Measurements from ENCODE around the gene TRIM46. TPM values are rescaled to one million over a fixed set of nuclear protein-coding genes. Genes with fewer than 3 reads are reported as not detected.

Gene TRIM46
- total and polyA plus RNA-seq, 2 of the 13 experiments (the other 11 are each of a cell fraction or from before 2014, with no cell fraction given): 0.04 to 0.09 TPM

DNA sequence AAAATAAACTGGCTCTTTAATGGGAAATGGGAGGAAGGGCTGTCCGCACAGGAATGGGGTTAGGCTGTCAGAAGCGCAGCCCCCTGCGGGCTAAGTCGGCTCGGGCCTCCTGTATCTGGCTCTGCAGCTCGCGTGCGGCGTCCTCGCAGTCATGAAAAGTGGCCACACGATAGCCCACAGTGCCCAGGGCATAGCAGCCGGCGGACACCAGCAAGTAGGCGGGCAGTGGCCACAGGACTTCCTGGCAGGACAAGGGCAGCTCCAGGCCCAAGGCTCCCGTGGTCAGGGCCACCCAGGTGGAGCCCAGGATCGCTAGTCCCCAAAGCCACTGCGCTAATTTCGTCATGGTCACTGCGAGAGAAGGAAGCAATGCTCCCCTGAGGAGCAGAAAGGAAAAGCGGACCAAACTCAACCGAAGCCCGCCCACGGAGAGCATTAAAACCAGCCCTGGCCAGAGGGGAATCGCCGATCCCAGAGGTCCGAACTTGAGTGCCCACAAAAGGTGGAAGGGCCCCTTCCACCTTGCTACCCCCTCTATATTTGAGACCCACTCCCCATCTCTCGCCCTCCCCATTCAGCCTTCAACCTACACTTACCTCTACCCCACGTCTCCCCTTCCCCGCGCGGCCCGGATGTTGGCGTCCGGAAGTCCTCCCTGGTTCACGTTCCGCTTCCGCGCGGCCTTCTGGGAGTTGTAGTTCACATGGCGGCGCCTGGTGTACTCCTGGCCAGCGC lies 33.6 kb upstream of the TRIM46 start, which contains the start of gene DPM3 (continued):
- TF ChIP-seq ZNF839 (CRISPR knock-in tag; IDR thresholded peaks at IDR 0.05; ENCODE audit: borderline replicate concordance) (peak; percentile 63), AHR (CRISPR knock-in tag; IDR thresholded peaks at IDR 0.05) (no peak; the same call in 1 of the 2 replicates), ZNF619 (CRISPR knock-in tag; IDR thresholded peaks at IDR 0.05) (peak; percentile 28; the same call in 1 of the 2 replicates), MED8 (CRISPR knock-in tag; IDR thresholded peaks at IDR 0.05; ENCODE audit: insufficient replicate concordance) (no peak), STAT5B (CRISPR knock-in tag; IDR thresholded peaks at IDR 0.05) (no peak), ATM (IDR thresholded peaks at IDR 0.05; ENCODE audit: borderline replicate concordance) (no peak), HDAC6 (IDR thresholded peaks at IDR 0.05; ENCODE audit: low read depth, low read length) (no peak), ZNF780A (CRISPR knock-in tag; IDR thresholded peaks at IDR 0.05) (no peak), YEATS2 (CRISPR knock-in tag; IDR thresholded peaks at IDR 0.05; ENCODE audit: borderline replicate concordance) (peak; percentile 72; the same call in 1 of the 2 replicates), TBL1XR1 (IDR thresholded peaks at IDR 0.05; ENCODE audit: borderline replicate concordance, low read length, partially characterized antibody) (peak; percentile 44), GABPA (IDR thresholded peaks at IDR 0.05; ENCODE audit: low read depth, low read length) (peak; percentile 98), GABPA (CRISPR knock-in tag; IDR thresholded peaks at IDR 0.05; ENCODE audit: low read depth) (peak; percentile 100), PHF5A (CRISPR knock-in tag; IDR thresholded peaks at IDR 0.05; ENCODE audit: low read depth, unreplicated experiment) (peak; percentile 35), ZNF598 (CRISPR knock-in tag; IDR thresholded peaks at IDR 0.05; ENCODE audit: borderline replicate concordance) (no peak), ZMYM4 (CRISPR knock-in tag; IDR thresholded peaks at IDR 0.05) (no peak), PAX8 (CRISPR knock-in tag; IDR thresholded peaks at IDR 0.05; ENCODE audit: borderline replicate concordance) (no peak), MTA1 (CRISPR knock-in tag; IDR thresholded peaks at IDR 0.05; ENCODE audit: borderline replicate concordance) (peak; percentile 50; the same call in 1 of the 2 replicates), ZNF556 (CRISPR knock-in tag; IDR thresholded peaks at IDR 0.05; ENCODE audit: borderline replicate concordance) (no peak), MIER3 (CRISPR knock-in tag; IDR thresholded peaks at IDR 0.05; ENCODE audit: borderline replicate concordance) (peak; percentile 80; the same call in 1 of the 2 replicates), ISL2 (CRISPR knock-in tag; IDR thresholded peaks at IDR 0.05) (0 out of 2 replicates have a peak, but pooled peaks have one; percentile 13)
- TF ChIP-seq, protein P1, sequence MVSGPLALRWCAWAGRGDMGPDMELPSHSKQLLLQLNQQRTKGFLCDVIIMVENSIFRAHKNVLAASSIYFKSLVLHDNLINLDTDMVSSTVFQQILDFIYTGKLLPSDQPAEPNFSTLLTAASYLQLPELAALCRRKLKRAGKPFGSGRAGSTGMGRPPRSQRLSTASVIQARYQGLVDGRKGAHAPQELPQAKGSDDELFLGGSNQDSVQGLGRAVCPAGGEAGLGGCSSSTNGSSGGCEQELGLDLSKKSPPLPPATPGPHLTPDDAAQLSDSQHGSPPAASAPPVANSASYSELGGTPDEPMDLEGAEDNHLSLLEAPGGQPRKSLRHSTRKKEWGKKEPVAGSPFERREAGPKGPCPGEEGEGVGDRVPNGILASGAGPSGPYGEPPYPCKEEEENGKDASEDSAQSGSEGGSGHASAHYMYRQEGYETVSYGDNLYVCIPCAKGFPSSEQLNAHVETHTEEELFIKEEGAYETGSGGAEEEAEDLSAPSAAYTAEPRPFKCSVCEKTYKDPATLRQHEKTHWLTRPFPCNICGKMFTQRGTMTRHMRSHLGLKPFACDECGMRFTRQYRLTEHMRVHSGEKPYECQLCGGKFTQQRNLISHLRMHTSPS (CRISPR knock-in tag; IDR thresholded peaks at IDR 0.05; ENCODE audit: low read depth): 0 out of 2 replicates have a peak, but pooled peaks have one; percentile 62
- TF ChIP-seq, protein P2, sequence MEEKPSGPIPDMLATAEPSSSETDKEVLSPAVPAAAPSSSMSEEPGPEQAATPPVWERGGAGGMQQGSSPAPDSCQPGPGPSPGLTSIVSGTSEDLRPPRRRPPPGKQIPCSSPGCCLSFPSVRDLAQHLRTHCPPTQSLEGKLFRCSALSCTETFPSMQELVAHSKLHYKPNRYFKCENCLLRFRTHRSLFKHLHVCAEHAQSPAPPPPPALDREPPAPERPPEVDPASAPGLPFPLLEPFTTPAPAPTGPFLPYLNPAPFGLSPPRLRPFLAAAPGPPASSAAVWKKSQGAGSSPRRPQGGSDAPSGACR (CRISPR knock-in tag; IDR thresholded peaks at IDR 0.05): no peak
- TF ChIP-seq, protein P3, sequence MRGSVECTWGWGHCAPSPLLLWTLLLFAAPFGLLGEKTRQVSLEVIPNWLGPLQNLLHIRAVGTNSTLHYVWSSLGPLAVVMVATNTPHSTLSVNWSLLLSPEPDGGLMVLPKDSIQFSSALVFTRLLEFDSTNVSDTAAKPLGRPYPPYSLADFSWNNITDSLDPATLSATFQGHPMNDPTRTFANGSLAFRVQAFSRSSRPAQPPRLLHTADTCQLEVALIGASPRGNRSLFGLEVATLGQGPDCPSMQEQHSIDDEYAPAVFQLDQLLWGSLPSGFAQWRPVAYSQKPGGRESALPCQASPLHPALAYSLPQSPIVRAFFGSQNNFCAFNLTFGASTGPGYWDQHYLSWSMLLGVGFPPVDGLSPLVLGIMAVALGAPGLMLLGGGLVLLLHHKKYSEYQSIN (CRISPR knock-in tag; IDR thresholded peaks at IDR 0.05; ENCODE audit: borderline replicate concordance): no peak
- TF ChIP-seq, protein P4, sequence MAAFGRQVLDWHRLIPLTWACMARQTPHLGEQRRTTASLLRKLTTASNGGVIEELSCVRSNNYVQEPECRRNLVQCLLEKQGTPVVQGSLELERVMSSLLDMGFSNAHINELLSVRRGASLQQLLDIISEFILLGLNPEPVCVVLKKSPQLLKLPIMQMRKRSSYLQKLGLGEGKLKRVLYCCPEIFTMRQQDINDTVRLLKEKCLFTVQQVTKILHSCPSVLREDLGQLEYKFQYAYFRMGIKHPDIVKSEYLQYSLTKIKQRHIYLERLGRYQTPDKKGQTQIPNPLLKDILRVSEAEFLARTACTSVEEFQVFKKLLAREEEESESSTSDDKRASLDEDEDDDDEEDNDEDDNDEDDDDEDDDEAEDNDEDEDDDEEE (CRISPR knock-in tag; IDR thresholded peaks at IDR 0.05): no peak
- TF ChIP-seq, protein P5, sequence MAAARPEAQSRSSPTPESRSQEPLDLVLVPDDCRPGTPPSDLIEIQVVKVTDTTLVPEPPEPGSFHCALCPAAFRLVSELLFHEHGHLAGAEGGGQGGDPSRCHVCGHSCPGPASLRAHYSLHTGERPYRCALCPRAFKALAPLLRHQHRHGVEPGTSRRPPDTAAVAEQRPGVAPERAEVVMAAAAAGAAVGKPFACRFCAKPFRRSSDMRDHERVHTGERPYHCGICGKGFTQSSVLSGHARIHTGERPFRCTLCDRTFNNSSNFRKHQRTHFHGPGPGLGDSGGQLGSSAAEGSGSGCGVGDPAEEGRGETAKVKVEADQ (CRISPR knock-in tag; IDR thresholded peaks at IDR 0.05; ENCODE audit: borderline replicate concordance): no peak
